ENCODE data around the gene LARP1.

DNA sequence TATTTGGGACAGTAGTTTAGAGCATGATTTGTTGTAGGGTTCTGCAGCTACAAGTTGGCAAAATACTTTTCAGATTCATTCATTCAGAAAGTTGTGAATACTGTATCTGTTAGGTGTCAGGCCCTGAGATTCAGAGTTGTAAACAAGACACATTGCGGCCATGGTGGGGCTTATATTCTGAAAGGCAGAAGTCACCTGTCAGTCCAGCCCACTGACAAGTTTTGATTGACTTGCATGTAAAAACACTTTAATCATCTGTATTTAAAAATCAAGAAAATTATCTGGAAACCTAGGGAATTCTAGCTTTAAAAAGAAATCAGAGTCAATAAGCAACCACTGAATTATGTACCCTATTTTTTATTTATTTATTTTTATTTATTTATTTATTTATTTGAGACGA is 13.0 kb downstream of the LARP1 start:
- TF ChIP-seq, protein P1, sequence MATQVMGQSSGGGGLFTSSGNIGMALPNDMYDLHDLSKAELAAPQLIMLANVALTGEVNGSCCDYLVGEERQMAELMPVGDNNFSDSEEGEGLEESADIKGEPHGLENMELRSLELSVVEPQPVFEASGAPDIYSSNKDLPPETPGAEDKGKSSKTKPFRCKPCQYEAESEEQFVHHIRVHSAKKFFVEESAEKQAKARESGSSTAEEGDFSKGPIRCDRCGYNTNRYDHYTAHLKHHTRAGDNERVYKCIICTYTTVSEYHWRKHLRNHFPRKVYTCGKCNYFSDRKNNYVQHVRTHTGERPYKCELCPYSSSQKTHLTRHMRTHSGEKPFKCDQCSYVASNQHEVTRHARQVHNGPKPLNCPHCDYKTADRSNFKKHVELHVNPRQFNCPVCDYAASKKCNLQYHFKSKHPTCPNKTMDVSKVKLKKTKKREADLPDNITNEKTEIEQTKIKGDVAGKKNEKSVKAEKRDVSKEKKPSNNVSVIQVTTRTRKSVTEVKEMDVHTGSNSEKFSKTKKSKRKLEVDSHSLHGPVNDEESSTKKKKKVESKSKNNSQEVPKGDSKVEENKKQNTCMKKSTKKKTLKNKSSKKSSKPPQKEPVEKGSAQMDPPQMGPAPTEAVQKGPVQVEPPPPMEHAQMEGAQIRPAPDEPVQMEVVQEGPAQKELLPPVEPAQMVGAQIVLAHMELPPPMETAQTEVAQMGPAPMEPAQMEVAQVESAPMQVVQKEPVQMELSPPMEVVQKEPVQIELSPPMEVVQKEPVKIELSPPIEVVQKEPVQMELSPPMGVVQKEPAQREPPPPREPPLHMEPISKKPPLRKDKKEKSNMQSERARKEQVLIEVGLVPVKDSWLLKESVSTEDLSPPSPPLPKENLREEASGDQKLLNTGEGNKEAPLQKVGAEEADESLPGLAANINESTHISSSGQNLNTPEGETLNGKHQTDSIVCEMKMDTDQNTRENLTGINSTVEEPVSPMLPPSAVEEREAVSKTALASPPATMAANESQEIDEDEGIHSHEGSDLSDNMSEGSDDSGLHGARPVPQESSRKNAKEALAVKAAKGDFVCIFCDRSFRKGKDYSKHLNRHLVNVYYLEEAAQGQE (IDR thresholded peaks at IDR 0.05; ENCODE audit: low read depth), result no peak
- TF ChIP-seq NFIC (IDR thresholded peaks at IDR 0.05) (no peak), TCF12 (IDR thresholded peaks at IDR 0.05; ENCODE audit: low read depth) (no peak), RAD21 (IDR thresholded peaks at IDR 0.05; ENCODE audit: low read depth) (no peak), YY1 (IDR thresholded peaks at IDR 0.05; ENCODE audit: low read depth) (no peak), EP300 (IDR thresholded peaks at IDR 0.05; ENCODE audit: borderline replicate concordance) (no peak)
- TF ChIP-seq, protein P2, sequence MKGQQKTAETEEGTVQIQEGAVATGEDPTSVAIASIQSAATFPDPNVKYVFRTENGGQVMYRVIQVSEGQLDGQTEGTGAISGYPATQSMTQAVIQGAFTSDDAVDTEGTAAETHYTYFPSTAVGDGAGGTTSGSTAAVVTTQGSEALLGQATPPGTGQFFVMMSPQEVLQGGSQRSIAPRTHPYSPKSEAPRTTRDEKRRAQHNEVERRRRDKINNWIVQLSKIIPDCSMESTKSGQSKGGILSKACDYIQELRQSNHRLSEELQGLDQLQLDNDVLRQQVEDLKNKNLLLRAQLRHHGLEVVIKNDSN (IDR thresholded peaks at IDR 0.05), result no peak
- TF ChIP-seq, protein P3, sequence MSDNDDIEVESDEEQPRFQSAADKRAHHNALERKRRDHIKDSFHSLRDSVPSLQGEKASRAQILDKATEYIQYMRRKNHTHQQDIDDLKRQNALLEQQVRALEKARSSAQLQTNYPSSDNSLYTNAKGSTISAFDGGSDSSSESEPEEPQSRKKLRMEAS (IDR thresholded peaks at IDR 0.05), result no peak

Data from Ishikawa (cell line).